Measurements from ENCODE around the gene APOL3.
"Not testable (repeated sequence)": the region's sequence is repeated elsewhere in the genome, so short reads cannot be mapped to it uniquely, and the experiment has no call there.

Gene APOL3

GRCh38 chr22:36154423-36154945, 6.1 kb downstream of the APOL3 start:
- H3K79me2 ChIP-seq: no peaks in the 10 kb centered on the region
- peak overlapping the region; percentile 80 for H3K27ac ChIP-seq
- H3K9ac ChIP-seq: no peak overlapping the region
- no peak overlapping the region for H2AFZ ChIP-seq
- H3K9me3 ChIP-seq (ENCODE audit: control insufficient read depth, low read length): no peaks in the 10 kb centered on the region
- TF ChIP-seq CTCF (IDR thresholded peaks at IDR 0.05): no peak
- H3K4me2 ChIP-seq (ENCODE audit: low read length): no peak overlapping the region
- H3K4me3 ChIP-seq (ENCODE audit: low read depth, low read length): no peak overlapping the region
- H3K4me1 ChIP-seq: no peaks in the 10 kb centered on the region
- no peaks in the 10 kb centered on the region for H3K36me3 ChIP-seq (ENCODE audit: control insufficient read depth, insufficient read depth, low read length)
- H3K27me3 ChIP-seq (ENCODE audit: control insufficient read depth, insufficient read depth, low read length): no peaks in the 10 kb centered on the region

- Histone ChIP-seq H3K9me3 (ENCODE audit: control insufficient read depth, low read length) (no peaks in the 10 kb centered on the region), H3K9ac (no peak overlapping the region), H2AFZ (no peak overlapping the region), H3K4me1 (no peaks in the 10 kb centered on the region), H3K4me3 (ENCODE audit: low read depth, low read length) (no peak overlapping the region), H3K4me2 (ENCODE audit: low read length) (no peak overlapping the region), H3K79me2 (no peaks in the 10 kb centered on the region), H3K36me3 (ENCODE audit: control insufficient read depth, insufficient read depth, low read length) (no peaks in the 10 kb centered on the region), H3K27ac (peak overlapping the region; percentile 8), H3K27me3 (ENCODE audit: control insufficient read depth, insufficient read depth, low read length) (no peaks in the 10 kb centered on the region)
- TF ChIP-seq CTCF (IDR thresholded peaks at IDR 0.05): no peak
These were observed 6.8 kb downstream of the APOL3 start for GRCh38 chr22:36153501-36154422.

GRCh38 chr22:36152821-36153220, 7.7 kb downstream of the APOL3 start:
- not testable (repeated sequence) for H3K4me1 ChIP-seq; H3K79me2 ChIP-seq; H3K36me3 ChIP-seq (ENCODE audit: control insufficient read depth, insufficient read depth, low read length); H3K4me3 ChIP-seq (ENCODE audit: low read depth, low read length); H3K27me3 ChIP-seq (ENCODE audit: control insufficient read depth, insufficient read depth, low read length); H3K9me3 ChIP-seq (ENCODE audit: control insufficient read depth, low read length); H3K9ac ChIP-seq; H3K27ac ChIP-seq; H3K4me2 ChIP-seq (ENCODE audit: low read length); H2AFZ ChIP-seq

- no peaks in the 10 kb centered on the region for H3K4me1 ChIP-seq
- no peak overlapping the region for H3K4me3 ChIP-seq (ENCODE audit: low read depth, low read length)
- no peak overlapping the region for H2AFZ ChIP-seq
- H3K79me2 ChIP-seq: no peaks in the 10 kb centered on the region
- no peak overlapping the region for H3K9ac ChIP-seq
- H3K27me3 ChIP-seq (ENCODE audit: control insufficient read depth, insufficient read depth, low read length): no peaks in the 10 kb centered on the region
- no peak for TF ChIP-seq CTCF (IDR thresholded peaks at IDR 0.05)
- no peaks in the 10 kb centered on the region for H3K36me3 ChIP-seq (ENCODE audit: control insufficient read depth, insufficient read depth, low read length)
- no peaks in the 10 kb centered on the region for H3K9me3 ChIP-seq (ENCODE audit: control insufficient read depth, low read length)
- H3K4me2 ChIP-seq (ENCODE audit: low read length): no peak overlapping the region
- no peak overlapping the region for H3K27ac ChIP-seq
These were observed 8.5 kb downstream of the APOL3 start for GRCh38 chr22:36152088-36152487.

GRCh38 chr22:36151006-36151595, 9.5 kb downstream of the APOL3 start:
- H3K27ac ChIP-seq: peak overlapping the region; percentile 59
- no peak overlapping the region for H3K4me2 ChIP-seq (ENCODE audit: low read length)
- no peaks in the 10 kb centered on the region for H3K27me3 ChIP-seq (ENCODE audit: control insufficient read depth, insufficient read depth, low read length)
- H3K4me3 ChIP-seq (ENCODE audit: low read depth, low read length): no peak overlapping the region
- H3K36me3 ChIP-seq (ENCODE audit: control insufficient read depth, insufficient read depth, low read length): no peaks in the 10 kb centered on the region
- no peaks in the 10 kb centered on the region for H3K79me2 ChIP-seq
- no peak overlapping the region for H3K9ac ChIP-seq
- H3K9me3 ChIP-seq (ENCODE audit: control insufficient read depth, low read length): no peaks in the 10 kb centered on the region
- no peaks in the 10 kb centered on the region for H3K4me1 ChIP-seq
- H2AFZ ChIP-seq: no peak overlapping the region
- TF ChIP-seq CTCF (IDR thresholded peaks at IDR 0.05): no peak
